Testis (tissue), 3 donors: ENCODE data around the gene SH3BP4. TPM values are rescaled to one million over a fixed set of nuclear protein-coding genes. Genes with fewer than 3 reads are reported as not detected.

Experiments used
- DNase-seq: peaks from one replicate; pipeline ENCODE4 v3.0.0-alpha.2; 2019
- H3K27ac ChIP-seq, 2 donors: fragments of 200-600 bp; sonication (generic); one replicate each; pipeline ENCODE4 v1.5.1; 2019
- H3K27me3 ChIP-seq: fragments of 200-600 bp; sonication (generic); one replicate; pipeline ENCODE4 v1.5.1; 2019
- H3K36me3 ChIP-seq: fragments of 200-600 bp; sonication (generic); one replicate; pipeline ENCODE4 v1.5.1; 2017; ENCODE audit warnings: low read depth; ENCODE audit errors: missing control alignments
- H3K4me1 ChIP-seq: fragments of 200-600 bp; sonication (generic); one replicate; pipeline ENCODE4 v1.5.1; 2019
- H3K4me3 ChIP-seq, 2 donors: fragments of 200-600 bp; sonication (generic); one replicate each; pipeline ENCODE4 v1.5.1; 2017 to 2019
- H3K9me3 ChIP-seq: fragments of 200-600 bp; sonication (generic); one replicate; pipeline ENCODE4 v1.5.1; 2017
- CTCF ChIP-seq, 3 experiments: fragments of 450-650 bp in 2 of 3; fragments of 200-600 bp in 1 of 3; sonication (generic) in 1 of 3; IDR thresholded peaks; one replicate each; pipeline ENCODE4 v1.5.1; 2016 to 2019; ENCODE audit warnings: antibody characterized with exemption in 3 of 3, mild to moderate bottlenecking in 2 of 3, moderate library complexity in 1 of 3
- POLR2A ChIP-seq: fragments of 450-650 bp; IDR thresholded peaks from one replicate; pipeline ENCODE4 v1.6.1; 2017; ENCODE audit warnings: antibody characterized with exemption, mild to moderate bottlenecking, moderate library complexity
- WGBS, 2 donors: methylation state at CpG; one replicate each; pipeline ENCODE4 v1.1.5; 2018; 5-methylcytosine and 5-hydroxymethylcytosine counted together
- intact Hi-C: fragments of 100-400 bp; cut with DNase I; formaldehyde crosslinking; loops from one replicate; pipeline ENCODE4 v1.15.1; 2023; ENCODE audit warnings: low total_unique reads
- polyA plus RNA-seq: library from polyadenylated mRNA; stranded (reverse); fragments of 350-450 nt; fragmentation: Illumina TruSeq; extraction: RNeasy Lipid Tissue Mini Kit (QIAGEN cat#74804); gene quantifications from one replicate; pipeline ENCODE4 v1.2.3, GENCODE V29; 2014; ENCODE audit warnings: low read depth, low replicate concordance; ENCODE audit not compliant: insufficient read depth
- total RNA-seq, 2 donors: library from RNA; depleted of rRNA; stranded (reverse); fragments of >200 nt; gene quantifications; one replicate each; pipeline ENCODE4 v1.2.3, GENCODE V29; 2016

The SH3BP4 gene
- total and polyA plus RNA-seq, 3 donors from 2014 or later, result 33.3 to 88.5 (median 64.4) TPM

GRCh38 chr2:235078182-235078581 lies 126.4 kb downstream of the SH3BP4 start:
- Histone ChIP-seq H3K9me3 (no peaks in the 10 kb centered on the region), H3K27ac (no peak overlapping the region), H3K27me3 (no peaks in the 10 kb centered on the region), H3K36me3 (no peaks in the 10 kb centered on the region), H3K4me1 (no peaks in the 10 kb centered on the region), H3K4me3 (no peak overlapping the region)
- no peak for DNase-seq
- TF ChIP-seq CTCF (IDR thresholded peaks at IDR 0.05), result no peak
- TF ChIP-seq POLR2A, result no peak
- intact Hi-C loops, result no loop called here
- 64 to 71% methylated on average over 4 of the region's 4 CpGs for WGBS, 2 donors

GRCh38 chr2:235078914-235079472 lies 127.2 kb downstream of the SH3BP4 start:
- H3K36me3 ChIP-seq, result no peaks in the 10 kb centered on the region
- H3K4me3 ChIP-seq, result no peak overlapping the region
- intact Hi-C loops, result no loop called here
- no peaks in the 10 kb centered on the region for H3K27me3 ChIP-seq
- DNase-seq, result no peak
- WGBS, 2 donors, result 71 to 77% methylated on average over 8 of the region's 8 CpGs
- H3K4me1 ChIP-seq, result no peaks in the 10 kb centered on the region
- H3K9me3 ChIP-seq, result no peaks in the 10 kb centered on the region
- no peak overlapping the region for H3K27ac ChIP-seq
- TF ChIP-seq CTCF (IDR thresholded peaks at IDR 0.05), result no peak
- TF ChIP-seq POLR2A, result no peak

- Histone ChIP-seq H3K27ac (no peak overlapping the region), H3K4me3 (no peak overlapping the region), H3K9me3 (no peaks in the 10 kb centered on the region), H3K27me3 (no peaks in the 10 kb centered on the region), H3K36me3 (no peaks in the 10 kb centered on the region), H3K4me1 (no peaks in the 10 kb centered on the region)
- intact Hi-C loops, result no loop called here
- DNase-seq, result no peak
- WGBS, 2 donors, result 77 to 83% methylated on average over 2 of the region's 2 CpGs
- TF ChIP-seq CTCF (IDR thresholded peaks at IDR 0.05), result no peak
- no peak for TF ChIP-seq POLR2A
These were observed 128.3 kb downstream of the SH3BP4 start for GRCh38 chr2:235080101-235080500.

- H3K4me3 ChIP-seq, result no peak overlapping the region
- no peaks in the 10 kb centered on the region for H3K36me3 ChIP-seq
- no peaks in the 10 kb centered on the region for H3K9me3 ChIP-seq
- DNase-seq, result no peak
- intact Hi-C loops, result no loop called here
- H3K4me1 ChIP-seq, result peaks cover 2% of the 10 kb centered on the region
- H3K27me3 ChIP-seq, result no peaks in the 10 kb centered on the region
- WGBS, 2 donors, result 87 to 89% methylated on average over 8 of the region's 8 CpGs
- no peak overlapping the region for H3K27ac ChIP-seq
- TF ChIP-seq POLR2A, result no peak
- TF ChIP-seq CTCF (IDR thresholded peaks at IDR 0.05), result no peak
These were observed 130.9 kb downstream of the SH3BP4 start for GRCh38 chr2:235082578-235083338.

- Histone ChIP-seq H3K27me3 (no peaks in the 10 kb centered on the region), H3K4me1 (peaks cover 12% of the 10 kb centered on the region), H3K36me3 (no peaks in the 10 kb centered on the region), H3K27ac (no peak overlapping the region), H3K4me3 (no peak overlapping the region), H3K9me3 (no peaks in the 10 kb centered on the region)
- TF ChIP-seq CTCF (IDR thresholded peaks at IDR 0.05), result no peak
- TF ChIP-seq POLR2A, result no peak
- intact Hi-C loops, result no loop called here
- WGBS, 2 donors, result 73 to 78% methylated on average over 3 of the region's 3 CpGs
- no peak for DNase-seq
These were observed 132.0 kb downstream of the SH3BP4 start for GRCh38 chr2:235083822-235084221.
